HL-60 (cell line): ENCODE results near the gene LRMDA.

Experiments
- GABPA ChIP-seq: IDR thresholded peaks from 2 replicates; pipeline ENCODE4 v1.6.1; 2012; ENCODE audit warnings: low read depth
- TF ChIP-seq, protein P1 (sequence below): IDR thresholded peaks from one replicate; pipeline ENCODE4 v1.5.1; 2011; ENCODE audit warnings: low read length, control low read depth, inconsistent platforms; ENCODE audit not compliant: insufficient read depth

DNA sequence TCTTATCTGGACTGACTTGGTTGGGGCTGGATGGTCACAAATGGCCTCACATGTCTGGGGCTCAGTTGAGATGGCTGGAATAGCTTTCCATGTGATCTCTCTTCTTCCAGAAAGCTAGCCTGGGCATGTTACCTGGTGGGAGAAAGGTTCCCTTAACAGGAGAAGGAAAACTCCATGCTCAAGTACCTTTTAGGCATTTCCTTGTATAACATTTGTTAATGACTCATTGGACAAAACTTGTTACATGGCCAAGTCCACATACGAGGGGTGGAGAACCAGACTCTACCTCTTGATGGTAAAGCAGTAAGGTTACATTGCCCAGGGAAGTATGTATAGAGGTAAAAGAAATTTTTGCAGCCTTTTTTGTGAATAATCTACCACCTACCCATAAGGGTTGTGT is 826.4 kb downstream of the LRMDA start:
- no peak for TF ChIP-seq GABPA
- TF ChIP-seq, protein P1, sequence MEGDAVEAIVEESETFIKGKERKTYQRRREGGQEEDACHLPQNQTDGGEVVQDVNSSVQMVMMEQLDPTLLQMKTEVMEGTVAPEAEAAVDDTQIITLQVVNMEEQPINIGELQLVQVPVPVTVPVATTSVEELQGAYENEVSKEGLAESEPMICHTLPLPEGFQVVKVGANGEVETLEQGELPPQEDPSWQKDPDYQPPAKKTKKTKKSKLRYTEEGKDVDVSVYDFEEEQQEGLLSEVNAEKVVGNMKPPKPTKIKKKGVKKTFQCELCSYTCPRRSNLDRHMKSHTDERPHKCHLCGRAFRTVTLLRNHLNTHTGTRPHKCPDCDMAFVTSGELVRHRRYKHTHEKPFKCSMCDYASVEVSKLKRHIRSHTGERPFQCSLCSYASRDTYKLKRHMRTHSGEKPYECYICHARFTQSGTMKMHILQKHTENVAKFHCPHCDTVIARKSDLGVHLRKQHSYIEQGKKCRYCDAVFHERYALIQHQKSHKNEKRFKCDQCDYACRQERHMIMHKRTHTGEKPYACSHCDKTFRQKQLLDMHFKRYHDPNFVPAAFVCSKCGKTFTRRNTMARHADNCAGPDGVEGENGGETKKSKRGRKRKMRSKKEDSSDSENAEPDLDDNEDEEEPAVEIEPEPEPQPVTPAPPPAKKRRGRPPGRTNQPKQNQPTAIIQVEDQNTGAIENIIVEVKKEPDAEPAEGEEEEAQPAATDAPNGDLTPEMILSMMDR: no peak
